Measurements from ENCODE around the gene FOXL2. TPM values are rescaled to one million over a fixed set of nuclear protein-coding genes. Genes with fewer than 3 reads are reported as not detected.

FOXL2 gene
- total RNA-seq, result 10 to 100 TPM in 1 of 4 donors, 1 to 10 TPM in 1, under 1 TPM in 1, not detected in 1; 0.26 to 23.6 (median 9.8) TPM

GRCh38 chr3:138946663-138947494 is at the start of gene FOXL2, which contains the start of gene FOXL2NB:
TSS of gene FOXL2 (minus strand) at chr3:138947137. CDS start at chr3:138946722, 415 bp downstream.
TSS of gene FOXL2NB (plus strand) at chr3:138947217. CDS start at chr3:138947365, 148 bp downstream.
- TF ChIP-seq CTCF (IDR thresholded peaks at IDR 0.05) (peak in 1 of 4 experiments; percentile 1), POLR2A (IDR thresholded peaks at IDR 0.05) (peak; percentile 30 to 76)
- Histone ChIP-seq H3K9me3 (no peaks in the 10 kb centered on the region), H3K4me1 (peaks cover 0 to 18% of the 10 kb centered on the region in 2 donors), H3K4me3 (peak within 1 kb of the TSS; percentile 44 to 75), H3K27ac (peak within 1 kb of the TSS; percentile 90 to 91), H3K36me3 (no peaks in the 10 kb centered on the region), H3K27me3 (peaks cover 0 to 20% of the 10 kb centered on the region in 2 donors)
- intact Hi-C loops (cut with DNase I; ENCODE audit: low total_unique reads), result loop anchor here (10.0 kb wide), 1 partner anchor 378 kb away; no protein-coding TSS in a partner anchor
- DNase-seq, result peak; percentile 67 to 89

GRCh38 chr3:138995706-138996105 is 48.8 kb upstream of the FOXL2 start:
- peaks cover 0 to 6% of the 10 kb centered on the region in 2 donors for H3K27me3 ChIP-seq
- intact Hi-C loops (cut with DNase I; ENCODE audit: low total_unique reads), result no loop called here
- no peak for DNase-seq
- no peaks in the 10 kb centered on the region for H3K9me3 ChIP-seq
- H3K4me1 ChIP-seq, result no peaks in the 10 kb centered on the region
- H3K27ac ChIP-seq, result no peak overlapping the region
- no peak overlapping the region for H3K4me3 ChIP-seq
- TF ChIP-seq POLR2A (IDR thresholded peaks at IDR 0.05) (no peak), CTCF (IDR thresholded peaks at IDR 0.05) (no peak)
- no peaks in the 10 kb centered on the region for H3K36me3 ChIP-seq

GRCh38 chr3:138987181-138987580 is 40.2 kb upstream of the FOXL2 start:
- TF ChIP-seq CTCF (IDR thresholded peaks at IDR 0.05) (no peak), POLR2A (IDR thresholded peaks at IDR 0.05) (no peak)
- Histone ChIP-seq H3K36me3 (no peaks in the 10 kb centered on the region), H3K27me3 (no peaks in the 10 kb centered on the region), H3K9me3 (no peaks in the 10 kb centered on the region), H3K27ac (no peak overlapping the region), H3K4me1 (no peaks in the 10 kb centered on the region), H3K4me3 (no peak overlapping the region)
- intact Hi-C loops (cut with DNase I; ENCODE audit: low total_unique reads), result no loop called here
- DNase-seq, result no peak

- TF ChIP-seq POLR2A (IDR thresholded peaks at IDR 0.05), result no peak
- no peak for TF ChIP-seq CTCF (IDR thresholded peaks at IDR 0.05)
- no peaks in the 10 kb centered on the region for H3K27me3 ChIP-seq
- H3K4me3 ChIP-seq, result no peak overlapping the region
- H3K4me1 ChIP-seq, result no peaks in the 10 kb centered on the region
- H3K36me3 ChIP-seq, result no peaks in the 10 kb centered on the region
- H3K27ac ChIP-seq, result no peak overlapping the region
- H3K9me3 ChIP-seq, result no peaks in the 10 kb centered on the region
- intact Hi-C loops (cut with DNase I; ENCODE audit: low total_unique reads), result no loop called here
- DNase-seq, result no peak
Observed at GRCh38 chr3:138985932-138986331, 39.0 kb upstream of the FOXL2 start.

- DNase-seq, result no peak
- Histone ChIP-seq H3K4me1 (no peaks in the 10 kb centered on the region), H3K27me3 (no peaks in the 10 kb centered on the region), H3K36me3 (no peaks in the 10 kb centered on the region), H3K9me3 (no peaks in the 10 kb centered on the region), H3K27ac (no peak overlapping the region), H3K4me3 (no peak overlapping the region)
- no peak for TF ChIP-seq CTCF (IDR thresholded peaks at IDR 0.05)
- TF ChIP-seq POLR2A (IDR thresholded peaks at IDR 0.05), result no peak
- intact Hi-C loops (cut with DNase I; ENCODE audit: low total_unique reads), result no loop called here
Observed at GRCh38 chr3:138984816-138985215, 37.9 kb upstream of the FOXL2 start.
